GM21723 (cell line): ENCODE measurements around the gene CADPS.

Experiments used
- ATAC-seq: cut with Tn5 transposase; IDR thresholded peaks from one replicate; pipeline ENCODE4 v1.9.1; 2021; ENCODE audit warnings: mild to moderate bottlenecking, moderate library complexity; ENCODE audit not compliant: unreplicated experiment

Gene CADPS

DNA sequence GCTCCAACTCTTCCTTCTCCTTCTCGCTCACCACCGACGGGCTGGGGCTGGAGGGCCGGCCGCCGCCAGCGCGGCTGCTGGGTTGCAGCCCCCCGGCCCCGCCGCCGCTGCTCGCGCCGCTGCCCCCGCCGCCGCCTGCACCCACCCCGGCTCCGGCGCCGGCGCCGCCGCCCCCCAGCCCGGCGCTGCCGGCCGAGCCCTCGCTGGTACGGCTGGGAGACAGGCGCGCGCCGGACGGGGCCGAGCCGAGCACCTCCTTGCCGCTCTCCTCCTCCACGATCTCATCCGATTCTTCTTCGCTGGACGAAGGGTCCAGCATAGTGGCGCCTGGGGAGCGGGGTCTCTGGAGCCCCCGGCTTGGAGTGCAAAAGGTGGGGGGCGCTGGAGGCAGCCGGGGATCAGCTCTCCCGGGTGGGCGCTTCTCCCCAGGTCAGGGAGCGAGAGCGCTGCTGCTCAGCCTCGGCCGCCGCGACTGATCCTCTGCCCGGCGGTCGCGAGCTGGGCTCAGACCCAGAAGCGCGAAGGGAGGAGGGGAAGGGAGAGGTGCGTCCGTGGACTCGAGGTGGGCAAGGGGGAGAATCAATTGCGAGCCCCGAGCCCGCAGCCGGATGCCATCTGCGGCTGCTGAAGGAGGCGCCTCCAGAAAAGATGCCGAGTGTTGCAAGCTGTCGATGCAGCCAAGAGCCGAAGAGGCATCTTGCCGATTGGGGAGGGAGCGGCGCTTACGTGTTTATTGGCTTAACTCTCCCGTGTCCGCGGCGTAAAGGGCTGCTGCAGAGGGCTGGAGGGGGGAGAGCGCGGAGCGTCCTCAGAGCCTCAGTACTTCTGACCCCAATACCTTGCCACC, at the start of gene CADPS:
Gene CADPS, minus strand, starts transcription at position 706 of the 847 bp plus-strand sequence. Its CDS starts 387 bp downstream, at position 319.
- no peak for ATAC-seq

DNA sequence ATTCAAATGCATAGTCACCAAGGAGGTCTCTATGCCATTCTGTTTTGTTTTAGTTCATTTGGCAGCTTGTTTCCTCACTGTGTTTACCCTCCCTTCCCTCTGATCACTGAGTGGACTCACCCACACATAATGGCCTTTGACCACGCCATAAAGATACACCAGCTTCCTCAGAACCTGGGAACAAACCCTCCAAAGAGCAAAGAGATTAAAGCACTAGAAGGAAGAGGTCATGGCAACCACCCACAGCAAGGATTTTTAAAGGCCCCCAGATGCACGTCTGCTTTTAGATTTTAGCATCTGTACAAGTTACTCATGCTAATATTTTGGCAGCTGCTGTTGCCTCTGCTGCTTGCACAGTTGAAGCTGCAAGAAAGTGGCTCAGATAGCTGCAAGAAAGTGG, 47.9 kb upstream of the CADPS start:
- no peak for ATAC-seq

DNA sequence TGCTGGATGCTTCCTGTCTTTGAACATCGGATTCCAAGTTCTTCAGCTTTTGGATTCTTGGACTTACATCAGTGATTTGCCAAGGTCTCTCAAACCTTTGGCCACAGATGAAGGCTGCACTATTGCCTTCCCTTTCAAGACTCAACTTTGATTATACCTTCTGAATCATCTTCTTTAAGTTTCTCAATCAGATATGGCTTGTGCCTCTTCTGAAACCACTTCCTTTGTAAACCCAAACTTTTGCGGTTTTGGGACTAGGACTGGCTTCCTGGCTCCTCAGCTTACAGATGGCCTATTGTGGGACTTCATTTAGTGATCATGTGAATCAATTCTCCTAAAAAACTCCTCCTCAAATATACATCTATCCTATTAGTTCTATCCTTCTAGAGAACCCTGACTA, 47.1 kb upstream of the CADPS start:
- ATAC-seq = no peak

DNA sequence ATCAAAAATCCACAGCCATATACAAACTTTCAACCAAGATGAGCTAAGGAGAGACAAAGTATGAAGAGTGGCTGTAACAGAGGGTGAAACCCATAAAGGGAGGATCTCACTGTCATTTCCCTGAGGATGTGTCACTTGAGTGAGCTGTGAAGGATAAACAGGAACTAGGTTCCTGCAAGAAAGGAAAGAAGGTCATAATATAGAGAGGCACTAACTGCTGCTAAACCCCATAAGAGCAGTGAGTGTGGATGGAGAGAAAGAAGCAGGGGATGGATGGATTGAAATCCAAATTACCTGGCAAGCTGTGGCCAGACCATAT, 45.2 kb upstream of the CADPS start:
- no peak for ATAC-seq

DNA sequence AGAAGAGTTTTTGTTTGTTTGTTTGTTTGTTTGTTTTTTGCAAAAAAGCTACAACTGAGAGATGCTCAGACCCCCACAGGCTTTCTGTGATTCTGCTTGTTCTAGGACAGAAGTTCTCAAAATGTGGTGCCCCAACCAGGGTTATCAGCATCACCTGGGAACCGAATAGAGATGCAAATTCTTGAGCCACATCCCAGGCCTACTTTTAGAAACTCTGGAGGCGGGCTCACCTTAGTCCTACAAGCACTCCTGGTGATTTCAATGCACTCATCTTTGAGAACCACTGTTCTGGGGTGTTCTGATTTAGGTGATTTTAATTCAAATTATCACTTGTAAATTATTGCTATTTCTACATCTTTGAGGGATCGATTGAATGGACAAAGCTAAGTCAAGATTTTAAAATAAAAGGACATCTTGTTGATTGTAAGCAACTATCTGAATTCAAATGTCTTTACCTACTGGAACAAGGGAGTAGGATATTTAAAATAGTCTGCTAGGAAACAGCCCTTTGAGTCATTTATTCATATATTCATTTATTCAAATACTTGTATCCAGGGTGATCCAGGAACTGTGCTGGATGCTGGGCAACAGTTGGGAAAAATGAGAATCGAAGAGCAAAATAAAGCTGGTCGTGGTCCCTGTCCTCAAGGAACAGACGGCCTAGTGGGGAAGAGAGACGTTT, 44.7 kb upstream of the CADPS start:
- no peak for ATAC-seq

- no peak for ATAC-seq
Observed at GRCh38 chr3:62918777-62919176, 43.6 kb upstream of the CADPS start.

DNA sequence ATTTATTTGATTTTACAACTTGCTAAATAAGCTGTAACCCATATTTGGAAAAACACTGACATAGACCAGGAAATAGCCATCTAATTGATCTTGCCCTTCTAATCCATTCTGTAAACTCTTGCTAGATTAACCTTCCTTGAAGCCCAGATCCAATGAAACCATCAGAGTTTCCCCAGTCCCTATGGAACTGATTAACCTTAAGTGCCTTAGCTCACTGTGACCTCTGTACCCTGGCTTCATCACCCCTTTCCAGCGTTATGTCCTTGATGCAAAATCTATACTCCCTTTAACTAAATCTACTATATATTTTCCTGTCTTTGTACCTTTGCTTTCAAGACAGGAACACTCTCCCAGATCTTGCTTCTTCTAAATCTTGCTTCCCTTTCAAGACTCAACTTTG, 42.9 kb upstream of the CADPS start:
- no peak for ATAC-seq

DNA sequence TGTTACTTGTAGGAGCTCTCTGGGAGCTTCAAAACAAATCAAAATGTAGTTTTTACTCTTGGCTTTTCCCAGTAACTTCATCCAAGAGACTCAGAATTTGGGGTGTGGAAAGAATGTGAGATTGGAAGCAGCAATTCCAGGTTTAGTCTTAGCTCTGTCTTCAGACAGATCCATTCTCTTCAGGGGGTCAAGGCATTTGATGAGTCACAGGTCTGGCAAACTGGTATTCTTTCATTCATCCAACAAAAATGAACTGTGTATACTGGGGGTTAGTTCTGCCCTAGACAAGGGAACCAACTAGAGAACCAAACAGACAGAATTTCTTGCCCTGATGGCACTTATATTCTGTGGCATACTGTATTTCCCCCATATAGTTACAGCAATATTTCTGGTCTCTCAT, 36.3 kb upstream of the CADPS start:
- ATAC-seq = no peak

DNA sequence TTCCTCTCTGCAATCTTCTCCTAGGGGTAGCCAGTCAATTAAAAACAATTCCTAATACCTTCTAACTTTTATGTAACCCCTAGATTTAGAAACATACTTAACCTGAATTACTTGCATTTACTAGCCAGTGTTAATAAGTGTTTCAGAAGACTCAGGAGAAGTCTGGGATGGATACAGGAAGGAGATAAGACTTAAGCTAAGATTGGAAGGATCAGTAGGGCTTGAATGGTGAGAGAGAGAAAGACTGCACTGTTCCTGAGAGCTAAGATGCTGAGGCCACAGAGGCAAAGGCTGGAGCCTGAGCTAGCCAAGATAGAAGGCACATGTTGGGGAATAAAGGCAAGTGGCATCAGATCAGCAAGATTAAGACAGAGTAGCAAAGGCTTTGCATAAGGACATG, 30.1 kb upstream of the CADPS start:
- no peak for ATAC-seq

GRCh38 chr3:62898530-62899496, 23.6 kb upstream of the CADPS start:
- no peak for ATAC-seq

- ATAC-seq = no peak
Observed at GRCh38 chr3:62895901-62896300, 20.7 kb upstream of the CADPS start.

DNA sequence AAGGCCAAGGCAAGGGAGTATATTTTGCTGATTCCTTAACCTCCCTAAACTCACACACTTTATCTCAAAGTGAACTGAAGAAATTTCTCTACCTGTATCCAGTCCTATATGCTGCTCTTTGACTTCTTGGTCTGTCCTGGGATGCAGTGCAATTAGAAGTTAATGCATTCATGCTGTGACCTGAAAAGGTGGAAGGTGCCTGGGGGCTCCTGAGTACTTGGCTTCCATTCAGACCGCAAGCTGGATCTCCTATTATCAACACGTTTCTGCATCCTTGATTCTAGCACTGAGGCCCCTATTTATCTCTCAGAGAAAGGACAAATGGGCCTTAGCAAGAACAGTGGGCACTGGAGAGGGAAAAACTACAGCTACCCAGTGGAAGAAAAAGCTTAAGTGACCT, 17.7 kb upstream of the CADPS start:
- no peak for ATAC-seq

DNA sequence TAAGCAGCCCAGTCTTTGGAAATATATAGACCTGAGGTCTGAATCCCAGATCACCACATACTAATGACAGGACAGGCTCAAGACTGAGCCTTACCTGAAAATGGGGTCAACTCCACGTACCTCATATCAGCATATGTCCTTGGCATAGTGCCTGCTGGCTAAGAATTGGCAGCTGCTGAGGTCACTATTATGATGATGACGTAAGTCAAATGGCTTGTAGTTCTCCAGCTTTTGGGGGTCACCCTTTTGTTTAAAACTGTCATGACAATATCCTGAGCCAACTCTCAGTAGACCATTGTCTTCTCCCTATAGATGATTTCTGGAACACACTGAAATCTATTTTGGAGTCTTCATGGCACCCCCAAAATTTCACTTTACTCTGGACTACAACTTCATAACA, 16.8 kb upstream of the CADPS start:
- no peak for ATAC-seq

DNA sequence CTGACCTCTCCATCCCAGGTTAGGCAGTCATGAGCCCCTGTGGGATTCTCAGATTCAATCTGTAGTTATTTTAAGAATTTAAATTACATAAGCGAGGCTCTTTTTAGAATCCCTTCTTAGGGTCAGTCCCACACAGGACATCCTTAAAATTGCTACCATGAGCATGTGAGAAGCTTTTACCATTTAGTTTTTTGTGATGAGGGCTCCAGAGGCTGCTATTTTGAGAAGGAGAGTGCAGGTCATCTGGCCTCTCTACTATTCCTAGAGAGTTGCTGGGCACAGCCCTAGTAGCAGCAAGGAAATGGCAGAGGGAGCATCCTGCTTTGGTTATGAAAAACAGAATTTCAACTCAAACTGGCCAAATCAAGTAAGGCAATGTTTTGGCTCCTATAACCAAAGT, 13.6 kb upstream of the CADPS start:
- ATAC-seq = no peak

GRCh38 chr3:62888180-62888579, 13.0 kb upstream of the CADPS start:
- no peak for ATAC-seq

GRCh38 chr3:62885136-62885535, 9.9 kb upstream of the CADPS start:
- ATAC-seq = no peak

GRCh38 chr3:62884096-62884870, 9.1 kb upstream of the CADPS start:
- no peak for ATAC-seq

- ATAC-seq = no peak
Observed at GRCh38 chr3:62882676-62883200, 7.5 kb upstream of the CADPS start.

DNA sequence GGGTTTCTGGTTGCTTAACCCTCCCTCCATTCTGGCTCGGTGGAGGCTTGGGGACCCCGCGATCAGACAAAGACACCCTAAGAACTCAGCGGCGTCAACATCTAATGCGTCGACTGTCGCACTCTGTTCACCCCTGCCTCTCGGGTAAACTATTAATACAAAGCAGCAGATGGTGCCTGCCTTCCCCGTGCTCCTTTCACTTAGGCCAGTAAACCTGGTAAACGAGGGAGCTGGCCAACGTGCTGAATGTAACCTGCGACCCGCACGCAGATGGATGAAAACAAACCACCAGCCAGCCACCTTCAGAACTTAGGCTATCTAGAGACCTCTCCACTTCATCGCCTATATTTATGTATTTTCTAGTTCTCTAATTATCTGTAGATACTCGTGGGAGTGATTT, 848 bp upstream of the CADPS start:
- no peak for ATAC-seq

GRCh38 chr3:62875558-62876002, 364 bp upstream of the CADPS start:
- no peak for ATAC-seq
